Naive thymus-derived CD8-positive, alpha-beta T cell (primary cell): ENCODE data around the gene KRT84. TPM values are rescaled to one million over a fixed set of nuclear protein-coding genes. Genes with fewer than 3 reads are reported as not detected.

Experiments
- ATAC-seq, 2 donors: fragments of 150-1000 bp; cut with Tn5 transposase in 1 of 2; sonication (Bioruptor Pico), chemical (Tn5 transposase) in 1 of 2; 1 replicate in 1 of 2; 2 replicates in 1 of 2; pipeline ENCODE4 v1.10.0; 2021; ENCODE audit warnings: mild to moderate bottlenecking in 2 of 2, moderate library complexity in 2 of 2
- POLR2A ChIA-PET: fragments of 350-600 bp; sonication (Branson Sonifier 250); formaldehyde crosslinking; loops from one replicate; lab custom pipeline; 2021; ENCODE audit warnings: antibody characterized with exemption; lab: Charles Lee
- DNase-seq, 10 donors: peaks; one replicate each; pipeline versions ENCODE4 v3.0.0 to v3.0.0-alpha.2; 2020 to 2022
- H3K27ac Mint-ChIP-seq, 10 donors: one replicate each; pipeline ENCODE4 v1.8.0; 2020 to 2022; ENCODE audit warnings: mild to moderate bottlenecking in 10 of 10, mixed read lengths in 10 of 10, moderate library complexity in 4 of 10, inconsistent platforms in 1 of 10
- H3K27me3 Mint-ChIP-seq, 5 donors: one replicate each; pipeline ENCODE4 v1.8.0; 2021 to 2022; ENCODE audit warnings: mixed read lengths in 5 of 5
- H3K36me3 Mint-ChIP-seq, 3 donors: one replicate each; pipeline ENCODE4 v1.8.0; 2020 to 2022; ENCODE audit warnings: mixed read lengths in 3 of 3, mild to moderate bottlenecking in 2 of 3, inconsistent platforms in 1 of 3
- H3K4me1 Mint-ChIP-seq, 4 donors: one replicate each; pipeline ENCODE4 v1.8.0; 2021 to 2022; ENCODE audit warnings: mixed read lengths in 4 of 4
- H3K4me3 Mint-ChIP-seq, 10 donors: one replicate each; pipeline ENCODE4 v1.8.0; 2020 to 2022; ENCODE audit warnings: mild to moderate bottlenecking in 10 of 10, mixed read lengths in 10 of 10, moderate library complexity in 6 of 10, inconsistent platforms in 1 of 10
- H3K9me3 Mint-ChIP-seq, 9 donors: one replicate each; pipeline ENCODE4 v1.8.0; 2020 to 2022; ENCODE audit warnings: mixed read lengths in 9 of 9, mild to moderate bottlenecking in 3 of 9, inconsistent platforms in 1 of 9, moderate library complexity in 1 of 9
- polyA plus RNA-seq, 3 donors: library from polyadenylated mRNA; unstranded; fragments of 300-500 nt; fragmentation: Illumina TruSeq; gene quantifications; one replicate each; pipeline ENCODE4 v1.2.3, GENCODE V29; 2021
- total RNA-seq, 8 experiments: library from RNA in 2 of 8; stranded (reverse) in 2 of 8; gene quantifications; one replicate each; pipeline ENCODE4 v1.2.3 and lab custom pipeline; 2021 to 2026

The KRT84 gene
- total and polyA plus RNA-seq, 5 experiments from 2014 or later: not detected

GRCh38 chr12:52404951-52405350 is 19.5 kb upstream of the KRT84 start:
- Mint-ChIP-seq H3K27me3 (peaks cover 3 to 17% (median 5%) of the 10 kb centered on the region in 5 donors), H3K9me3 (peaks cover 0 to 4% (median 0%) of the 10 kb centered on the region in 9 donors), H3K36me3 (peaks cover 0 to 2% (median 0%) of the 10 kb centered on the region in 3 donors), H3K4me3 (no peak overlapping the region), H3K27ac (no peak overlapping the region), H3K4me1 (no peaks in the 10 kb centered on the region)
- POLR2A ChIA-PET: no interaction called here
- no peak for DNase-seq
- ATAC-seq: no peak

- POLR2A ChIA-PET: no interaction called here
- H3K36me3 Mint-ChIP-seq: peaks cover 0 to 2% (median 0%) of the 10 kb centered on the region in 3 donors
- no peak overlapping the region for H3K4me3 Mint-ChIP-seq
- H3K27me3 Mint-ChIP-seq: peaks cover 2 to 17% (median 11%) of the 10 kb centered on the region in 5 donors
- H3K4me1 Mint-ChIP-seq: peaks cover 0 to 4% (median 0%) of the 10 kb centered on the region in 4 donors
- DNase-seq (no peak), ATAC-seq (no peak)
- H3K27ac Mint-ChIP-seq: no peak overlapping the region
- peaks cover 0 to 2% (median 0%) of the 10 kb centered on the region in 9 donors for H3K9me3 Mint-ChIP-seq
These were observed 18.1 kb upstream of the KRT84 start for GRCh38 chr12:52403561-52403960.

GRCh38 chr12:52402873-52403540 is 17.6 kb upstream of the KRT84 start:
- Mint-ChIP-seq H3K27me3 (peaks cover 1 to 14% (median 7%) of the 10 kb centered on the region in 5 donors), H3K9me3 (no peaks in the 10 kb centered on the region), H3K4me1 (peaks cover 0 to 4% (median 0%) of the 10 kb centered on the region in 4 donors), H3K27ac (peak overlapping the region in 1 of 10 donors; percentile 88), H3K4me3 (no peak overlapping the region), H3K36me3 (peaks cover 0 to 2% (median 0%) of the 10 kb centered on the region in 3 donors)
- POLR2A ChIA-PET: no interaction called here
- no peak for DNase-seq
- no peak for ATAC-seq

GRCh38 chr12:52402377-52402776 is 16.9 kb upstream of the KRT84 start:
- no peak for ATAC-seq
- Mint-ChIP-seq H3K27ac (peak overlapping the region in 1 of 10 donors; percentile 54), H3K4me3 (no peak overlapping the region), H3K27me3 (peaks cover under 1 to 11% (median 2%) of the 10 kb centered on the region in 5 donors), H3K36me3 (no peaks in the 10 kb centered on the region), H3K4me1 (peaks cover 0 to 4% (median 0%) of the 10 kb centered on the region in 4 donors), H3K9me3 (no peaks in the 10 kb centered on the region)
- POLR2A ChIA-PET: no interaction called here
- DNase-seq: no peak

DNA sequence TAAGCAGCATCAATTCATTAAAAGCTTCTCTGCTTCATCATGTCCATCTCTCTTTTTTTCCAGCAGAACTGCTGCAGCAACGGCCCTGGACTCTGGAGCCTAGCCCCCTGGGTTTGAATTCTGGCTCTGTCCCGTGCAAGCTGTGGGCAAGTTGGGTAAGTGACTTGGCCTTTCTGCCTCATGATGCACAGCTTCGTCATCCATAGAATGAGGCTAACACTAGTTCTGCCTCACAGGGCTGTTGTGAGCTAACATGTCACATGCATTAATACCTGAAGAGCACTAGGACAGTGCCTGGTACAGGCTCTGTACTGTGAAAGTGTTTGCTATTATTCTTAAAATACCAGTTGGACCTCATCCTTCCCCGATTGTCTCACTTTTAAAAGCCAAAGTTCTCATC is 16.5 kb upstream of the KRT84 start:
- POLR2A ChIA-PET: no interaction called here
- ATAC-seq: no peak
- H3K4me3 Mint-ChIP-seq: no peak overlapping the region
- no peaks in the 10 kb centered on the region for H3K36me3 Mint-ChIP-seq
- DNase-seq: no peak
- peaks cover 0 to 4% (median 0%) of the 10 kb centered on the region in 4 donors for H3K4me1 Mint-ChIP-seq
- H3K27me3 Mint-ChIP-seq: peaks cover 0 to 11% (median 2%) of the 10 kb centered on the region in 5 donors
- H3K9me3 Mint-ChIP-seq: no peaks in the 10 kb centered on the region
- H3K27ac Mint-ChIP-seq: no peak overlapping the region

- H3K9me3 Mint-ChIP-seq: no peaks in the 10 kb centered on the region
These were observed 16.1 kb upstream of the KRT84 start for GRCh38 chr12:52401526-52401925.

GRCh38 chr12:52400906-52401305 is 15.5 kb upstream of the KRT84 start:
- POLR2A ChIA-PET: no interaction called here
- Mint-ChIP-seq H3K9me3 (no peaks in the 10 kb centered on the region), H3K27ac (no peak overlapping the region), H3K36me3 (no peaks in the 10 kb centered on the region), H3K4me3 (no peak overlapping the region), H3K27me3 (peaks cover 0 to 11% (median 2%) of the 10 kb centered on the region in 5 donors), H3K4me1 (peaks cover 0 to 4% (median 0%) of the 10 kb centered on the region in 4 donors)
- ATAC-seq (no peak), DNase-seq (no peak)

More at GRCh38 chr12:52401526-52401925, 16.1 kb upstream of the KRT84 start:
- POLR2A ChIA-PET: no interaction called here
- Mint-ChIP-seq H3K4me3 (no peak overlapping the region), H3K27ac (no peak overlapping the region), H3K4me1 (peaks cover 0 to 4% (median 0%) of the 10 kb centered on the region in 4 donors), H3K36me3 (no peaks in the 10 kb centered on the region), H3K27me3 (peaks cover 0 to 11% (median 2%) of the 10 kb centered on the region in 5 donors)
- DNase-seq (no peak), ATAC-seq (no peak)

- no peaks in the 10 kb centered on the region for H3K36me3 Mint-ChIP-seq
- DNase-seq: no peak
- no peak overlapping the region for H3K27ac Mint-ChIP-seq
- H3K4me3 Mint-ChIP-seq: no peak overlapping the region
- peaks cover 0 to 4% (median 0%) of the 10 kb centered on the region in 4 donors for H3K4me1 Mint-ChIP-seq
- H3K27me3 Mint-ChIP-seq: peaks cover 0 to 11% (median 2%) of the 10 kb centered on the region in 5 donors
- POLR2A ChIA-PET: no interaction called here
- H3K9me3 Mint-ChIP-seq: no peaks in the 10 kb centered on the region
- no peak for ATAC-seq
These were observed 14.3 kb upstream of the KRT84 start for GRCh38 chr12:52399756-52400155.

- ATAC-seq (no peak), DNase-seq (no peak)
- Mint-ChIP-seq H3K27ac (peak overlapping the region in 1 of 10 donors; percentile 34), H3K9me3 (no peaks in the 10 kb centered on the region), H3K4me1 (peaks cover 0 to 4% (median 0%) of the 10 kb centered on the region in 4 donors), H3K27me3 (peaks cover 0 to 14% (median 2%) of the 10 kb centered on the region in 5 donors), H3K4me3 (no peak overlapping the region), H3K36me3 (no peaks in the 10 kb centered on the region)
- POLR2A ChIA-PET: interaction anchor here (0.7 kb wide), 1 partner anchor 903 kb away, joined by 4 read pairs; no protein-coding TSS in a partner anchor
These were observed 12.7 kb upstream of the KRT84 start for GRCh38 chr12:52398176-52398575.

DNA sequence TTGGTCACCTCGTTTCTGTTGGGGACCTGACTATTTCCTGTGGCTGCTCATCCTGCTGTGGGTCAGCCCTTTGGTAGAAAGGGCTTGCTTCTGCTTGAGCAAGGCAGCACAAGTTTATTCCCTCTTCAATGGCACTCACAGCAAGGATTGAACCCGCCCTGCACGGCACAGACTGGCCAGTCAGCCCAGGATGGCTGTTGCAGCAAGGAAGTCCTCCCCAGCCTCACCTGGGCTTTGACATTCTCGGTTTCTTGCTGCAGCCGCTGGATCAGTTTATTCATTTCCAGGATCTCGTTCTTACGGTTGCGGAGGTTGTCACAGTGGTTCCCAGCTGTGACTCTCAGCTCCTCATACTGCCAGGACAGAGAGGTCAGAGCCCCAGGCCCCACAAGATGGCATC is 11.2 kb upstream of the KRT84 start:
- Mint-ChIP-seq H3K27ac (peak overlapping the region in 1 of 10 donors; percentile 31), H3K36me3 (no peaks in the 10 kb centered on the region), H3K4me3 (no peak overlapping the region), H3K27me3 (peaks cover 0 to 10% (median 2%) of the 10 kb centered on the region in 5 donors), H3K4me1 (peaks cover 0 to 4% (median 0%) of the 10 kb centered on the region in 4 donors), H3K9me3 (no peaks in the 10 kb centered on the region)
- DNase-seq (no peak), ATAC-seq (no peak)
- POLR2A ChIA-PET: no interaction called here

- POLR2A ChIA-PET: no interaction called here
- H3K4me1 Mint-ChIP-seq: peaks cover 0 to 4% (median 0%) of the 10 kb centered on the region in 4 donors
- DNase-seq (peak in 1 of 10 donors; percentile 2), ATAC-seq (peak in 1 of 2 donors; percentile 44)
- no peak overlapping the region for H3K4me3 Mint-ChIP-seq
- no peak overlapping the region for H3K27ac Mint-ChIP-seq
- peaks cover 0 to 10% (median 2%) of the 10 kb centered on the region in 5 donors for H3K27me3 Mint-ChIP-seq
- H3K9me3 Mint-ChIP-seq: no peaks in the 10 kb centered on the region
- H3K36me3 Mint-ChIP-seq: no peaks in the 10 kb centered on the region
These were observed 10.4 kb upstream of the KRT84 start for GRCh38 chr12:52395761-52396434.

GRCh38 chr12:52394836-52395405 is 9.5 kb upstream of the KRT84 start:
- ATAC-seq: no peak
- H3K4me1 Mint-ChIP-seq: peaks cover 0 to 4% (median 0%) of the 10 kb centered on the region in 4 donors
- no peaks in the 10 kb centered on the region for H3K36me3 Mint-ChIP-seq
- H3K9me3 Mint-ChIP-seq: no peaks in the 10 kb centered on the region
- H3K4me3 Mint-ChIP-seq: no peak overlapping the region
- peaks cover 0 to 8% (median 7%) of the 10 kb centered on the region in 5 donors for H3K27me3 Mint-ChIP-seq
- POLR2A ChIA-PET: no interaction called here
- no peak overlapping the region for H3K27ac Mint-ChIP-seq
- no peak for DNase-seq
